H9 (cell line): Measurements from ENCODE around the gene ARHGEF1. TPM values are rescaled to one million over a fixed set of nuclear protein-coding genes. Genes with fewer than 3 reads are reported as not detected.

Source experiments
- DNase-seq: peaks from one replicate; pipeline ENCODE4 v3.0.0-alpha.2; 2017
- H2AFZ ChIP-seq: one replicate; pipeline ENCODE4 v1.6.1; 2013; ENCODE audit warnings: mild to moderate bottlenecking, low read length, control low read depth, moderate library complexity
- H2AK5ac ChIP-seq: 2 replicates; pipeline ENCODE4 v1.6.1; 2013; ENCODE audit warnings: low read length, control low read depth, mixed read lengths; ENCODE audit not compliant: insufficient read length
- H2BK120ac ChIP-seq: one replicate; pipeline ENCODE4 v1.6.1; 2013; ENCODE audit warnings: low read depth, mild to moderate bottlenecking, low read length, control low read depth, inconsistent platforms; ENCODE audit not compliant: poor library complexity, severe bottlenecking
- H2BK12ac ChIP-seq: 2 replicates; pipeline ENCODE4 v1.6.1; 2013; ENCODE audit warnings: low read length, control low read depth, mixed read lengths, low read depth; ENCODE audit not compliant: insufficient read length
- H2BK15ac ChIP-seq: 2 replicates; pipeline ENCODE4 v1.6.1; 2013; ENCODE audit warnings: low read depth, low read length, control low read depth
- H2BK20ac ChIP-seq: one replicate; pipeline ENCODE4 v1.6.1; 2013; ENCODE audit warnings: low read depth, mild to moderate bottlenecking, low read length, control low read depth, inconsistent platforms; ENCODE audit not compliant: poor library complexity, severe bottlenecking
- H2BK5ac ChIP-seq: 2 replicates; pipeline ENCODE4 v1.6.1; 2013; ENCODE audit warnings: low read length, control low read depth, mixed read lengths; ENCODE audit not compliant: insufficient read length
- H3K14ac ChIP-seq: 2 replicates; pipeline ENCODE4 v1.6.1; 2013; ENCODE audit warnings: low read length, control low read depth; ENCODE audit not compliant: insufficient read depth
- H3K18ac ChIP-seq: 2 replicates; pipeline ENCODE4 v1.6.1; 2013; ENCODE audit warnings: low read depth, mild to moderate bottlenecking, mixed read lengths, low read length, control low read depth; ENCODE audit not compliant: insufficient read length
- H3K23ac ChIP-seq: 2 replicates; pipeline ENCODE4 v1.6.1; 2013; ENCODE audit warnings: low read length, control low read depth, mixed read lengths, low read depth; ENCODE audit not compliant: insufficient read length
- H3K23me2 ChIP-seq: 2 replicates; pipeline ENCODE4 v1.6.1; 2013; ENCODE audit warnings: low read depth, mild to moderate bottlenecking, mixed read lengths, low read length, control low read depth; ENCODE audit not compliant: insufficient read length, poor library complexity, severe bottlenecking
- H3K27ac ChIP-seq: 2 replicates; pipeline ENCODE4 v1.5.1; 2013; ENCODE audit warnings: low read length, control low read depth, mixed read lengths, low read depth; ENCODE audit not compliant: insufficient read length
- H3K27me3 ChIP-seq: 2 replicates; pipeline ENCODE4 v1.6.1; 2013; ENCODE audit warnings: low read length, control low read depth, inconsistent platforms; ENCODE audit not compliant: insufficient read depth
- H3K4ac ChIP-seq: 2 replicates; pipeline ENCODE4 v1.6.1; 2013; ENCODE audit warnings: low read depth, mild to moderate bottlenecking, control low read depth, inconsistent platforms, low read length, moderate library complexity
- H3K4me1 ChIP-seq: 2 replicates; pipeline ENCODE4 v1.6.1; 2013; ENCODE audit warnings: low read length, control low read depth, inconsistent platforms; ENCODE audit not compliant: insufficient read depth
- H3K4me2 ChIP-seq: 2 replicates; pipeline ENCODE4 v1.6.1; 2013; ENCODE audit warnings: low read length, control low read depth, mixed read lengths; ENCODE audit not compliant: insufficient read length, insufficient read depth
- H3K56ac ChIP-seq: 2 replicates; pipeline ENCODE4 v1.6.1; 2013; ENCODE audit warnings: low read depth, mild to moderate bottlenecking, mixed read lengths, low read length, control low read depth; ENCODE audit not compliant: insufficient read length
- H3K79me1 ChIP-seq: 2 replicates; pipeline ENCODE4 v1.6.1; 2013; ENCODE audit warnings: low read depth, mild to moderate bottlenecking, moderate library complexity, low read length, control low read depth, inconsistent platforms; ENCODE audit not compliant: insufficient read depth, poor library complexity, severe bottlenecking
- H3K79me2 ChIP-seq: 2 replicates; pipeline ENCODE4 v1.6.1; 2013; ENCODE audit warnings: low read length, control low read depth, inconsistent platforms; ENCODE audit not compliant: insufficient read depth
- H3K9ac ChIP-seq: 2 replicates; pipeline ENCODE4 v1.6.1; 2013; ENCODE audit warnings: low read length, control low read depth, mixed read lengths; ENCODE audit not compliant: insufficient read length; ENCODE audit errors: extremely low read depth
- H3K9me3 ChIP-seq: one replicate; pipeline ENCODE4 v1.6.1; 2013; ENCODE audit warnings: low read depth, low read length, inconsistent platforms; ENCODE audit not compliant: control insufficient read depth
- H3T11ph ChIP-seq: one replicate; pipeline ENCODE4 v1.6.1; 2013; ENCODE audit warnings: mild to moderate bottlenecking, low read length, control low read depth, inconsistent platforms
- H4K20me1 ChIP-seq: one replicate; pipeline ENCODE4 v1.6.1; 2013; ENCODE audit not compliant: control insufficient read depth, insufficient read length, insufficient read depth
- H4K5ac ChIP-seq: 2 replicates; pipeline ENCODE4 v1.6.1; 2013; ENCODE audit warnings: low read depth, mild to moderate bottlenecking, mixed read lengths, low read length, control low read depth; ENCODE audit not compliant: insufficient read length
- H4K8ac ChIP-seq: replicated peaks from 2 replicates; pipeline ENCODE4 v1.6.1; 2013; ENCODE audit warnings: low read length, control low read depth, mixed read lengths, low read depth; ENCODE audit not compliant: insufficient read length
- H4K91ac ChIP-seq: 2 replicates; pipeline ENCODE4 v1.6.1; 2013; ENCODE audit warnings: low read depth, mild to moderate bottlenecking, moderate library complexity, mixed read lengths, low read length, control low read depth; ENCODE audit not compliant: insufficient read length
- H3K27ac Mint-ChIP-seq, 3 experiments: 2 replicates in 2 of 3; 3 replicates in 1 of 3; pipeline ENCODE4 v1.8.0; 2020 to 2021; ENCODE audit warnings: mixed read lengths in 3 of 3, mild to moderate bottlenecking in 1 of 3, moderate library complexity in 1 of 3
- H3K27me3 Mint-ChIP-seq: 2 replicates; pipeline ENCODE4 v1.8.0; 2021; ENCODE audit warnings: low read depth, mild to moderate bottlenecking, moderate library complexity, mixed read lengths
- H3K36me3 Mint-ChIP-seq, 3 experiments: 2 replicates in 2 of 3; 3 replicates in 1 of 3; pipeline ENCODE4 v1.8.0; 2020 to 2021; ENCODE audit warnings: low read depth in 3 of 3, mixed read lengths in 3 of 3; ENCODE audit not compliant: insufficient read depth in 1 of 3
- H3K4me1 Mint-ChIP-seq, 2 experiments: 2 replicates each; pipeline ENCODE4 v1.8.0; 2020; ENCODE audit warnings: mixed read lengths in 2 of 2
- H3K4me3 Mint-ChIP-seq, 2 experiments: 2 replicates in 1 of 2; 3 replicates in 1 of 2; pipeline ENCODE4 v1.8.0; 2020 to 2021; ENCODE audit warnings: mild to moderate bottlenecking in 2 of 2, mixed read lengths in 2 of 2, moderate library complexity in 1 of 2
- H3K9me3 Mint-ChIP-seq, 2 experiments: 2 replicates in 1 of 2; 3 replicates in 1 of 2; pipeline ENCODE4 v1.8.0; 2020; ENCODE audit warnings: mild to moderate bottlenecking in 2 of 2, mixed read lengths in 2 of 2, moderate library complexity in 1 of 2
- WGBS: extraction: QIAGEN DNeasy Blood & Tissue Kit; methylation state at CpG from one replicate; pipeline ENCODE4 v1.1.7; 2013; ENCODE audit warnings: missing lambda C conversion rate, low lambda C conversion rate, mixed read lengths; ENCODE audit not compliant: insufficient read length; ENCODE audit errors: extremely low coverage; 5-methylcytosine and 5-hydroxymethylcytosine counted together
- total RNA-seq: library from RNA; stranded (reverse); gene quantifications from 2 replicates; pipeline ENCODE4 v1.2.1, GENCODE V29; 2021
- TF ChIP-seq, protein P1 (sequence below): fragments of 200-600 bp; sonication (generic); conservative IDR thresholded peaks from 3 replicates; pipeline ENCODE4 v1.8.0; 2021; ENCODE audit warnings: antibody characterized with exemption, mild to moderate bottlenecking

ARHGEF1 gene
- total RNA-seq, 1 experiment from 2014 or later, result 50.3 TPM

DNA sequence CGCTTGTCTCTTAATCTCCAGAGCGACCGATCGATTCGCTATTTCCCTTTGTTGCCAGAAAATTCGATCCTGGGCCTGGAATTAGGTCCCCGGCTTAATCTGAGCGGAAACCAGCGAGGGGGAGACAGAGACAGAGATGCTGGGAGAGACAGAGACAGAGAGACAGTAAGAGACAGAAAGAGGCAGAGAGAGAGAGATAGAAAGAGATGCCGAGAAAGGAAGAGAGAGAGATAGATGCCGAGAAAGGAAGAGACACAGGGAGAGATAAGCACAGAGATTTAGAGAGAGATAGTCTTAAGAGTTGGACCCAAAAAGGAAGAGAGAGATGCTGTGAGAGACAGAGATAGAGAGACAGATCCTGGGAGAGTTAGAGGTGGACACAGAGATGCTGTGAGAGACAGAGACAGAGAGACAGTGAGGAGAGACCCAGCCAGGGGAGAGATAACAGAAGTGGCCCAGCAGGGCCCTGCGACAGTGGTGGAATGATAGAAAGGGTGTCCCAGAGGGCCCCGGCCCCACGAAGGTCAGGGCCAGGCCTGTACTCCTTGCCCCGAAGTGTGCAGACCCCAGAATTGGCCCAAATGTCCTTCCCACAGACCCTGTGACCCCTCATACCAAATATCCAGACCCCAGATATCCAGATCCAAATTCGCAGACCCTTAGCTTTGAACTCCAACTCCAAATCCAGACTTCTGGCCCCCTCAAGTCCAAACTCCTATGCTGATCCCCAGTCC, 43.9 kb downstream of the ARHGEF1 start:
- Histone ChIP-seq H2AFZ (no peak overlapping the region), H3K23me2 (peaks cover 2% of the 10 kb centered on the region), H2AK5ac (no peak overlapping the region), H3K27ac (no peak overlapping the region), H3K9ac (no peak overlapping the region), H3K23ac (no peak overlapping the region), H3K9me3 (no peaks in the 10 kb centered on the region), H3K4me2 (no peak overlapping the region), H3T11ph (no peak overlapping the region), H4K91ac (no peak overlapping the region), H3K4ac (no peak overlapping the region), H3K79me1 (no peaks in the 10 kb centered on the region), H3K56ac (no peak overlapping the region), H2BK120ac (no peak overlapping the region), H4K20me1 (no peaks in the 10 kb centered on the region), H3K14ac (no peak overlapping the region), H2BK15ac (no peak overlapping the region), H4K5ac (no peak overlapping the region), H3K4me1 (peaks cover 5% of the 10 kb centered on the region; the same call in 1 of the 2 replicates), H3K18ac (no peak overlapping the region), H2BK20ac (no peak overlapping the region), H3K27me3 (peaks cover 91% of the 10 kb centered on the region), H2BK12ac (no peak overlapping the region), H4K8ac (no peak overlapping the region), H3K79me2 (no peaks in the 10 kb centered on the region), H2BK5ac (no peak overlapping the region)
- peaks cover 15% of the 10 kb centered on the region for H3K27me3 Mint-ChIP-seq
- no peaks in the 10 kb centered on the region for H3K36me3 Mint-ChIP-seq
- peaks cover 0 to 3% of the 10 kb centered on the region in 2 experiments; a peak in 4 of 5 replicates for H3K9me3 Mint-ChIP-seq
- no CpG with 5 or more reads among the region's 16 CpGs for WGBS
- TF ChIP-seq, protein P1, sequence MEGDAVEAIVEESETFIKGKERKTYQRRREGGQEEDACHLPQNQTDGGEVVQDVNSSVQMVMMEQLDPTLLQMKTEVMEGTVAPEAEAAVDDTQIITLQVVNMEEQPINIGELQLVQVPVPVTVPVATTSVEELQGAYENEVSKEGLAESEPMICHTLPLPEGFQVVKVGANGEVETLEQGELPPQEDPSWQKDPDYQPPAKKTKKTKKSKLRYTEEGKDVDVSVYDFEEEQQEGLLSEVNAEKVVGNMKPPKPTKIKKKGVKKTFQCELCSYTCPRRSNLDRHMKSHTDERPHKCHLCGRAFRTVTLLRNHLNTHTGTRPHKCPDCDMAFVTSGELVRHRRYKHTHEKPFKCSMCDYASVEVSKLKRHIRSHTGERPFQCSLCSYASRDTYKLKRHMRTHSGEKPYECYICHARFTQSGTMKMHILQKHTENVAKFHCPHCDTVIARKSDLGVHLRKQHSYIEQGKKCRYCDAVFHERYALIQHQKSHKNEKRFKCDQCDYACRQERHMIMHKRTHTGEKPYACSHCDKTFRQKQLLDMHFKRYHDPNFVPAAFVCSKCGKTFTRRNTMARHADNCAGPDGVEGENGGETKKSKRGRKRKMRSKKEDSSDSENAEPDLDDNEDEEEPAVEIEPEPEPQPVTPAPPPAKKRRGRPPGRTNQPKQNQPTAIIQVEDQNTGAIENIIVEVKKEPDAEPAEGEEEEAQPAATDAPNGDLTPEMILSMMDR, result no peak
- no peak for DNase-seq
- H3K4me1 Mint-ChIP-seq, result peaks cover 16 to 35% of the 10 kb centered on the region in 2 experiments
- no peak overlapping the region for H3K4me3 Mint-ChIP-seq
- no peak overlapping the region for H3K27ac Mint-ChIP-seq
